GM23338 (cell line): ENCODE results near the gene PLEK. TPM values are rescaled to one million over a fixed set of nuclear protein-coding genes. Genes with fewer than 3 reads are reported as not detected.

Experiments
- ATAC-seq: fragments of 200-7000 bp; cut with Tn5 transposase; 3 replicates; pipeline ENCODE4 v1.9.1; 2020
- DNase-seq: peaks from one replicate; pipeline ENCODE4 v3.0.0-alpha.2; 2015; ENCODE audit warnings: low spot score
- H2AFZ ChIP-seq: fragments of 200-600 bp; sonication (generic); 2 replicates; pipeline ENCODE4 v1.8.0; 2016; ENCODE audit warnings: antibody characterized with exemption, mild to moderate bottlenecking, moderate library complexity
- H3F3A ChIP-seq: fragments of 200-600 bp; sonication (generic); replicated peaks from 2 replicates; pipeline ENCODE4 v1.8.0; 2017; ENCODE audit warnings: antibody characterized with exemption, mixed run types, low read depth
- H3K27ac ChIP-seq: fragments of 200-600 bp; sonication (generic); 2 replicates; pipeline ENCODE4 v1.6.1; 2016; ENCODE audit warnings: low read depth
- H3K27me3 ChIP-seq: fragments of 200-600 bp; sonication (generic); 2 replicates; pipeline ENCODE4 v1.8.0; 2016; ENCODE audit warnings: mild to moderate bottlenecking, mixed run types, moderate library complexity; ENCODE audit not compliant: insufficient read depth
- H3K36me3 ChIP-seq: fragments of 200-600 bp; sonication (generic); 2 replicates; pipeline ENCODE4 v1.8.0; 2016; ENCODE audit warnings: mild to moderate bottlenecking; ENCODE audit not compliant: insufficient read depth
- H3K4me1 ChIP-seq: fragments of 200-600 bp; sonication (generic); 2 replicates; pipeline ENCODE4 v1.8.0; 2016; ENCODE audit warnings: mild to moderate bottlenecking, moderate library complexity; ENCODE audit not compliant: insufficient read depth
- H3K4me2 ChIP-seq: fragments of 200-600 bp; sonication (generic); 2 replicates; pipeline ENCODE4 v1.7.1; 2017; ENCODE audit warnings: mixed run types
- H3K4me3 ChIP-seq: fragments of 200-600 bp; sonication (generic); 2 replicates; pipeline ENCODE4 v1.6.1; 2016; ENCODE audit warnings: mixed run types
- H3K79me2 ChIP-seq: fragments of 200-600 bp; sonication (generic); replicated peaks from 2 replicates; pipeline ENCODE4 v1.8.0; 2017; ENCODE audit warnings: mild to moderate bottlenecking; ENCODE audit not compliant: insufficient read depth
- H3K9me2 ChIP-seq: fragments of 200-600 bp; sonication (generic); 2 replicates; pipeline ENCODE4 v1.8.0; 2017; ENCODE audit not compliant: insufficient read depth
- H4K20me1 ChIP-seq: fragments of 200-600 bp; sonication (generic); replicated peaks from 2 replicates; pipeline ENCODE4 v1.8.0; 2017; ENCODE audit warnings: mild to moderate bottlenecking; ENCODE audit not compliant: insufficient read depth
- H3K27ac Mint-ChIP-seq: 2 replicates; pipeline ENCODE4 v1.8.0; 2020; ENCODE audit warnings: inconsistent platforms, mild to moderate bottlenecking, moderate library complexity, mixed read lengths
- H3K27me3 Mint-ChIP-seq: 3 replicates; pipeline ENCODE4 v1.8.0; 2022; ENCODE audit warnings: low read depth, mild to moderate bottlenecking, moderate library complexity, mixed read lengths, inconsistent platforms; ENCODE audit not compliant: insufficient read depth, poor library complexity
- H3K36me3 Mint-ChIP-seq: 3 replicates; pipeline ENCODE4 v1.8.0; 2021; ENCODE audit warnings: low read depth, mild to moderate bottlenecking, inconsistent platforms, moderate library complexity, mixed read lengths
- H3K4me1 Mint-ChIP-seq: 3 replicates; pipeline ENCODE4 v1.8.0; 2020; ENCODE audit warnings: mild to moderate bottlenecking, inconsistent platforms, mixed read lengths
- H3K4me3 Mint-ChIP-seq: 3 replicates; pipeline ENCODE4 v1.8.0; 2021; ENCODE audit warnings: moderate library complexity, mild to moderate bottlenecking, inconsistent platforms, mixed read lengths
- H3K9me3 Mint-ChIP-seq: 3 replicates; pipeline ENCODE4 v1.8.0; 2020; ENCODE audit warnings: moderate library complexity, mild to moderate bottlenecking, inconsistent platforms, mixed read lengths
- CREB1 ChIP-seq: fragments of 250-450 bp; sonication (Bioruptor Pico); IDR thresholded peaks from 2 replicates; pipeline ENCODE4 v1.5.0; 2020; ENCODE audit warnings: low read depth, mild to moderate bottlenecking, moderate library complexity
- CTCF ChIP-seq, 2 experiments: fragments of 200-600 bp in 1 of 2; sonication (generic) in 1 of 2; conservative IDR thresholded peaks; 2 replicates each; pipeline versions ENCODE4 v1.5.1 to v1.6.1; 2016 to 2017; ENCODE audit warnings: antibody characterized with exemption in 2 of 2, low read depth in 2 of 2, mild to moderate bottlenecking in 2 of 2, moderate library complexity in 1 of 2
- ETS1 ChIP-seq: IDR thresholded peaks from 2 replicates; pipeline ENCODE4 v1.6.1; 2016; ENCODE audit warnings: antibody characterized with exemption
- EZH2 ChIP-seq: fragments of 200-600 bp; sonication (generic); IDR thresholded peaks from one replicate; pipeline ENCODE4 v1.8.0; 2017; ENCODE audit warnings: antibody characterized with exemption, mild to moderate bottlenecking, low read depth; ENCODE audit not compliant: unreplicated experiment
- EZH2phosphoT487 ChIP-seq: fragments of 200-600 bp; sonication (generic); IDR thresholded peaks from one replicate; pipeline ENCODE4 v1.8.1; 2018; ENCODE audit warnings: antibody characterized with exemption; ENCODE audit not compliant: unreplicated experiment
- JUNB ChIP-seq: IDR thresholded peaks from one replicate; pipeline ENCODE4 v1.6.1; 2016; ENCODE audit warnings: antibody characterized with exemption; ENCODE audit not compliant: unreplicated experiment
- NANOG ChIP-seq: IDR thresholded peaks from 2 replicates; pipeline ENCODE4 v1.6.1; 2016; ENCODE audit warnings: antibody characterized with exemption, borderline replicate concordance
- POLR2AphosphoS5 ChIP-seq: IDR thresholded peaks from 2 replicates; pipeline ENCODE4 v1.6.1; 2016; ENCODE audit warnings: antibody characterized with exemption, low read depth
- REST ChIP-seq: IDR thresholded peaks from one replicate; pipeline ENCODE4 v1.6.1; 2018; ENCODE audit warnings: antibody characterized with exemption; ENCODE audit not compliant: unreplicated experiment
- STAT1 ChIP-seq: IDR thresholded peaks from one replicate; pipeline ENCODE4 v1.6.1; 2016; ENCODE audit warnings: antibody characterized with exemption; ENCODE audit not compliant: unreplicated experiment
- ZNF114 ChIP-seq: fragments of 250-450 bp; sonication (Bioruptor Pico); IDR thresholded peaks from 2 replicates; pipeline ENCODE4 v1.5.0; 2020; ENCODE audit warnings: mild to moderate bottlenecking, moderate library complexity
- ZNF331 ChIP-seq: fragments of 250-450 bp; sonication (Bioruptor Pico); IDR thresholded peaks from 2 replicates; pipeline ENCODE4 v1.5.0; 2020; ENCODE audit warnings: low read depth, mild to moderate bottlenecking, moderate library complexity
- ZNF462 ChIP-seq: fragments of 250-450 bp; sonication (Bioruptor Pico); IDR thresholded peaks from 2 replicates; pipeline ENCODE4 v1.5.0; 2020; ENCODE audit warnings: mild to moderate bottlenecking, moderate library complexity
- polyA plus RNA-seq: library from polyadenylated mRNA; unstranded; fragments of >200 nt; fragmentation: Nextera tagmentation; extraction: Ambion mirVana; gene quantifications from 2 replicates; pipeline ENCODE4 v1.2.1, GENCODE V29; 2016
- total RNA-seq: library from RNA; depleted of rRNA; stranded (reverse); fragments of >200 nt; shearing (Covaris generic); gene quantifications from 2 replicates; pipeline ENCODE4 v1.2.3, GENCODE V29; 2014

PLEK gene
- total and polyA plus RNA-seq, 2 experiments from 2014 or later = 0.06 TPM; not detected in 1

GRCh38 chr2:68371581-68371980 is 6.5 kb downstream of the PLEK start:
- Histone ChIP-seq H4K20me1 (no peaks in the 10 kb centered on the region), H3K4me3 (no peak overlapping the region), H3K4me2 (no peak overlapping the region), H3K36me3 (no peaks in the 10 kb centered on the region), H3F3A (no peaks in the 10 kb centered on the region), H3K9me2 (no peaks in the 10 kb centered on the region), H3K27ac (no peak overlapping the region), H3K4me1 (no peaks in the 10 kb centered on the region), H2AFZ (no peak overlapping the region), H3K27me3 (no peaks in the 10 kb centered on the region), H3K79me2 (no peaks in the 10 kb centered on the region)
- no peak overlapping the region for H3K4me3 Mint-ChIP-seq
- H3K27me3 Mint-ChIP-seq = no peaks in the 10 kb centered on the region
- ATAC-seq (no peak), DNase-seq (no peak)
- TF ChIP-seq ZNF331 (CRISPR knock-in tag) = no peak
- no peak for TF ChIP-seq STAT1
- no peak for TF ChIP-seq ZNF114
- no peak for TF ChIP-seq EZH2phosphoT487
- no peak for TF ChIP-seq ZNF462 (CRISPR knock-in tag)
- no peak for TF ChIP-seq ETS1
- no peak for TF ChIP-seq JUNB
- TF ChIP-seq CTCF (conservative IDR thresholded peaks at IDR 0.05; ENCODE audit: low read depth in 2 of 2) = no peak
- no peak for TF ChIP-seq CREB1 (CRISPR knock-in tag)
- TF ChIP-seq REST = no peak
- no peak for TF ChIP-seq POLR2AphosphoS5
- TF ChIP-seq EZH2 = no peak
- no peak for TF ChIP-seq NANOG
- no peaks in the 10 kb centered on the region for H3K4me1 Mint-ChIP-seq
- no peaks in the 10 kb centered on the region; the same call in 2 of the 3 replicates for H3K9me3 Mint-ChIP-seq
- no peaks in the 10 kb centered on the region for H3K36me3 Mint-ChIP-seq
- H3K27ac Mint-ChIP-seq = no peak overlapping the region
